ENCODE data around the gene MED13L. TPM values are rescaled to one million over a fixed set of nuclear protein-coding genes. Genes with fewer than 3 reads are reported as not detected.

MED13L gene
- total RNA-seq, 1 donor from 2014 or later: 179 TPM

GRCh38 chr12:115916910-115917668, 360.4 kb downstream of the MED13L start:
- Histone ChIP-seq H3K4me3 (ENCODE audit: low read length in 3 of 3) (no peak overlapping the region), H3K27ac (ENCODE audit: low read depth, low read length) (no peak overlapping the region), H3K9ac (ENCODE audit: low read depth in 1 of 3, low read length in 3 of 3) (no peak overlapping the region), H3K36me3 (ENCODE audit: control insufficient read depth in 3 of 3, insufficient read depth in 3 of 3, low read length in 3 of 3) (no peaks in the 10 kb centered on the region), H3K9me3 (ENCODE audit: control insufficient read depth in 3 of 3, low read length in 3 of 3) (no peaks in the 10 kb centered on the region), H3K27me3 (ENCODE audit: control insufficient read depth in 3 of 3, insufficient read depth in 3 of 3, low read length in 3 of 3) (peaks cover 7 to 28% (median 17%) of the 10 kb centered on the region in 3 donors), H3K4me1 (ENCODE audit: control insufficient read depth in 3 of 3, insufficient read depth in 3 of 3, low read length in 3 of 3) (peaks cover 0 to 2% (median 0%) of the 10 kb centered on the region in 3 donors)

DNA sequence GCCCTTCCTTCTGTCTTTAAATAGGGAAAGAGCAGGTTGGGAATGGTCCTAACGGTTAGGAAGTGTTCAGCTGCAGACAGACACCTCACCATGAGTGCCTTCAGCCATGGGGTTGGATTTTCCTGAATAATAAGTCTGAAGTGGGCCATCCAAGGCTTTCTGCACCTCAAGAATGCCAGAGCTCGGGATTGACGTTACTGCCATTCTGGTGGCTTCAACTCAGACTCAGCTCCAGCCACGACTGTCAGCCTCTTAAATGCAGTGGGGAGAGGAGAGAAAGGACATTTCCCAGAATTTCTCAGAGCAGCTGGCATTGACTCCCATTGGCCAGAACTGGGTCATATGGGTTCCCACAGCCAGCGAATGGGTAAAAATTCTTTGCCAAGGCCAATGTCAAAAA, 363.4 kb downstream of the MED13L start:
- H3K36me3 ChIP-seq (ENCODE audit: control insufficient read depth in 3 of 3, insufficient read depth in 3 of 3, low read length in 3 of 3): no peaks in the 10 kb centered on the region
- no peak overlapping the region for H3K4me3 ChIP-seq (ENCODE audit: low read length in 3 of 3)
- peaks cover 0 to 2% (median 0%) of the 10 kb centered on the region in 3 donors for H3K4me1 ChIP-seq (ENCODE audit: control insufficient read depth in 3 of 3, insufficient read depth in 3 of 3, low read length in 3 of 3)
- H3K27me3 ChIP-seq (ENCODE audit: control insufficient read depth in 3 of 3, insufficient read depth in 3 of 3, low read length in 3 of 3): peaks cover 7 to 27% (median 17%) of the 10 kb centered on the region in 3 donors
- no peak overlapping the region for H3K9ac ChIP-seq (ENCODE audit: low read depth in 1 of 3, low read length in 3 of 3)
- H3K9me3 ChIP-seq (ENCODE audit: control insufficient read depth in 3 of 3, low read length in 3 of 3): no peaks in the 10 kb centered on the region
- no peak overlapping the region for H3K27ac ChIP-seq (ENCODE audit: low read depth, low read length)

GRCh38 chr12:115912440-115912839, 365.1 kb downstream of the MED13L start:
- Histone ChIP-seq H3K4me1 (ENCODE audit: control insufficient read depth in 3 of 3, insufficient read depth in 3 of 3, low read length in 3 of 3) (peaks cover 0 to 2% (median 0%) of the 10 kb centered on the region in 3 donors), H3K9me3 (ENCODE audit: control insufficient read depth in 3 of 3, low read length in 3 of 3) (no peaks in the 10 kb centered on the region), H3K27me3 (ENCODE audit: control insufficient read depth in 3 of 3, insufficient read depth in 3 of 3, low read length in 3 of 3) (peaks cover 3 to 16% (median 9%) of the 10 kb centered on the region in 3 donors), H3K27ac (ENCODE audit: low read depth, low read length) (no peak overlapping the region), H3K9ac (ENCODE audit: low read depth in 1 of 3, low read length in 3 of 3) (no peak overlapping the region), H3K36me3 (ENCODE audit: control insufficient read depth in 3 of 3, insufficient read depth in 3 of 3, low read length in 3 of 3) (no peaks in the 10 kb centered on the region), H3K4me3 (ENCODE audit: low read length in 3 of 3) (no peak overlapping the region)

DNA sequence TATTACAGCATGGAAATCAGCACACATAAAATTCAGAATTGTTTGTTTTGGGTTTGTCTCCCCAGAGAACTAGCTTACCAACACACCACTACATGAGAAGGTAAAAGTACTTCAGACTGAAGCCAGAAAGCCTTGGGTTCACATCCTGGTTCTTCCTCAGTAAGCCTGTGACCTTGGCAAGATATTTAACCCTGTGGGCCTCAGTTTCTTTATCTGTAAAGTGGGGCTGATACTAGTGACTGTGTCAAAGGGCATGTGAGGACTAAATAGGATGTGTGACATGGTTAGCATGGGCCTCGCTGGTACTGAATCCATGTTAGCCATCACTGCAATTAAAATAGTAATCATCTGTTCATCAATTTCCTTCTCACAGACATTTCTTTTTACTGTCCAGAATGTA, 366.1 kb downstream of the MED13L start:
- Histone ChIP-seq H3K36me3 (ENCODE audit: control insufficient read depth in 3 of 3, insufficient read depth in 3 of 3, low read length in 3 of 3) (no peaks in the 10 kb centered on the region), H3K27me3 (ENCODE audit: control insufficient read depth in 3 of 3, insufficient read depth in 3 of 3, low read length in 3 of 3) (peaks cover 0 to 8% (median 0%) of the 10 kb centered on the region in 3 donors), H3K27ac (ENCODE audit: low read depth, low read length) (no peak overlapping the region), H3K4me3 (ENCODE audit: low read length in 3 of 3) (no peak overlapping the region), H3K4me1 (ENCODE audit: control insufficient read depth in 3 of 3, insufficient read depth in 3 of 3, low read length in 3 of 3) (no peaks in the 10 kb centered on the region), H3K9me3 (ENCODE audit: control insufficient read depth in 3 of 3, low read length in 3 of 3) (no peaks in the 10 kb centered on the region), H3K9ac (ENCODE audit: low read depth in 1 of 3, low read length in 3 of 3) (no peak overlapping the region)

- Histone ChIP-seq H3K9ac (ENCODE audit: low read depth in 1 of 3, low read length in 3 of 3) (no peak overlapping the region), H3K27ac (ENCODE audit: low read depth, low read length) (no peak overlapping the region), H3K36me3 (ENCODE audit: control insufficient read depth in 3 of 3, insufficient read depth in 3 of 3, low read length in 3 of 3) (no peaks in the 10 kb centered on the region), H3K27me3 (ENCODE audit: control insufficient read depth in 3 of 3, insufficient read depth in 3 of 3, low read length in 3 of 3) (peaks cover 0 to 2% (median 0%) of the 10 kb centered on the region in 3 donors), H3K4me1 (ENCODE audit: control insufficient read depth in 3 of 3, insufficient read depth in 3 of 3, low read length in 3 of 3) (no peaks in the 10 kb centered on the region), H3K4me3 (ENCODE audit: low read length in 3 of 3) (no peak overlapping the region), H3K9me3 (ENCODE audit: control insufficient read depth in 3 of 3, low read length in 3 of 3) (no peaks in the 10 kb centered on the region)
These were observed 367.4 kb downstream of the MED13L start for GRCh38 chr12:115910057-115910456.

Small RNA genes lying within 50 kb of the gene (small RNA-seq; reads per million reads assigned to genes)
- not detected for gene MIR620
- not detected for gene RNU6-1188P
- not detected for gene SNRPGP18

All from skeletal muscle tissue (tissue), 5 donors.